Astrocyte of the spinal cord (primary cell): ENCODE results near the gene ERVFRD-1.

ENCODE experiments used
- DNase-seq: peaks from one replicate; pipeline ENCODE4 v3.0.0; 2011; ENCODE audit warnings: low read depth, low spot score
- H3K4me3 ChIP-seq: 2 replicates; pipeline ENCODE4 v1.5.1; 2011; ENCODE audit warnings: low read depth, mild to moderate bottlenecking, low read length, moderate library complexity
- CTCF ChIP-seq: IDR thresholded peaks from 2 replicates; pipeline ENCODE4 v1.5.1; 2012; ENCODE audit warnings: low read depth, mild to moderate bottlenecking, low read length, inconsistent platforms
- in situ Hi-C: cut with HindIII; loops from 2 replicates; pipeline ENCODE4 v1.10.0; 2017; ENCODE audit warnings: low sequenced_read_pairs

The ERVFRD-1 gene

GRCh38 chr6:11098004-11098403, 13.5 kb downstream of the ERVFRD-1 start:
- no peak overlapping the region for H3K4me3 ChIP-seq
- in situ Hi-C loops, result no loop called here
- no peak for TF ChIP-seq CTCF
- DNase-seq, result no peak

GRCh38 chr6:11097476-11097875, 14.0 kb downstream of the ERVFRD-1 start:
- no peak for DNase-seq
- TF ChIP-seq CTCF, result no peak
- H3K4me3 ChIP-seq, result no peak overlapping the region
- in situ Hi-C loops, result no loop called here

GRCh38 chr6:11096109-11096508, 15.4 kb downstream of the ERVFRD-1 start:
- peak; percentile 55 for DNase-seq
- in situ Hi-C loops, result no loop called here
- H3K4me3 ChIP-seq, result no peak overlapping the region
- TF ChIP-seq CTCF, result no peak

GRCh38 chr6:11094941-11095340, 16.6 kb downstream of the ERVFRD-1 start:
- in situ Hi-C loops, result no loop called here
- H3K4me3 ChIP-seq, result peak overlapping the region; percentile 89
- DNase-seq, result no peak
- no peak for TF ChIP-seq CTCF

GRCh38 chr6:11094411-11094851, 17.1 kb downstream of the ERVFRD-1 start:
- H3K4me3 ChIP-seq, result peak overlapping the region; percentile 89
- in situ Hi-C loops, result no loop called here
- peak; percentile 61 for DNase-seq
- no peak for TF ChIP-seq CTCF

GRCh38 chr6:11093626-11094410, 17.7 kb downstream of the ERVFRD-1 start, which contains the start of gene SMIM13:
Gene SMIM13, plus strand, starts transcription at chr6:11093834. Its CDS starts 480 bp downstream, at chr6:11094314.
- in situ Hi-C loops, result no loop called here
- peak; percentile 99 for DNase-seq
- peak; percentile 37 for TF ChIP-seq CTCF
- H3K4me3 ChIP-seq, result peak within 1 kb of the TSS; percentile 89
